Stimulated activated CD4-positive, alpha-beta T cell treated with anti-CD3 and anti-CD28 coated beads, Interleukin-1b, Interleukin-23, amount 100 ng/mL, for 48 hours (primary cell): Measurements from ENCODE around the gene ZNF492.
"Not testable (repeated sequence)": the region's sequence is repeated elsewhere in the genome, so short reads cannot be mapped to it uniquely, and the experiment has no call there.

Experiments
- DNase-seq: peaks from one replicate; pipeline ENCODE4 v3.0.0-alpha.2; 2020

The ZNF492 gene

GRCh38 chr19:22617614-22618320 is 16.4 kb upstream of the ZNF492 start:
- DNase-seq: no peak

DNA sequence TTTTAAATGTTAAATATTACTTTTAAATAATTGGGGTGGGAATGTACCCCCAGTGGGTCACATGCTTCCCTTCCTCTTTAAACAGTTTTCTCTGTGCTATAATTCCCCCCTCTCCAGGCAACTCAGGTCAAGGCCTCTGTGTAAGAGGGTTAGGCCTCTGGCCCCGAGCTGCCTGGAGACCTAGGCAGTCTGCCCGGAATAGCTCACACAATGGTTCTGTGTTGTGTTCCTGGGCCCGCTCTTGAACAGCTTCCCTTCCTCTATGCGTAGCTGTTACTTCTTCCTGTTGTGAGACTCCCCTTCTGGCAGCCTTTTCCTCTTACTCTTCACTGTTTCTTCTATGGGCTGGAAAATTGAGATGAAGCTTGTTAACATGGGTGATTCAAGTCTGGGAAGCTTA is 14.8 kb upstream of the ZNF492 start:
- no peak for DNase-seq

DNA sequence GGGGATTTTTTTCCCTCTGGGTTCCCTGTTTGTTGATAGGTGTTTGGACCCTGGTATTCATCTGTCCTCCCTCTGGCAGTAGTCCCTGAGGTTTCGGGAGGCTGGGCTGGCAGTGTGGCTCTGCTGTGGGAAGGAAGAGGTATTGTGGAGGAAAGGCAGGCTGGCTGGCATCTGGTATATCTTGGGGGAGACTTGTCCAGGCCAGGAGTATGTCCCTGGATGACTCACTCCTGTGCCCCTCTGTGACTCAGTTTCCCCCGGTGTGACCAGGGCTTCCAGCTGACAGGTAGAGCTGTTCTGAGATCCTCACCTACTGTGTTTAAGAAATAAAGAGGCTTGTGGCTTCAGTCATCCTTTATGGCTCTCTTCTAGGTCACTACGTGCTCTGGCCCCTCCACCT is 14.2 kb upstream of the ZNF492 start:
- no peak for DNase-seq

GRCh38 chr19:22620401-22620800 is 13.7 kb upstream of the ZNF492 start:
- no peak for DNase-seq

GRCh38 chr19:22620912-22621311 is 13.2 kb upstream of the ZNF492 start:
- DNase-seq: no peak

- DNase-seq: no peak
These were observed 12.1 kb upstream of the ZNF492 start for GRCh38 chr19:22622020-22622419.

- no peak for DNase-seq
These were observed 11.0 kb upstream of the ZNF492 start for GRCh38 chr19:22622901-22623840.

- DNase-seq: no peak
These were observed 10.3 kb upstream of the ZNF492 start for GRCh38 chr19:22623841-22624221.

GRCh38 chr19:22625266-22626035 is 8.7 kb upstream of the ZNF492 start:
- no peak for DNase-seq

- DNase-seq: no peak
These were observed 6.6 kb upstream of the ZNF492 start for GRCh38 chr19:22627526-22627925.

DNA sequence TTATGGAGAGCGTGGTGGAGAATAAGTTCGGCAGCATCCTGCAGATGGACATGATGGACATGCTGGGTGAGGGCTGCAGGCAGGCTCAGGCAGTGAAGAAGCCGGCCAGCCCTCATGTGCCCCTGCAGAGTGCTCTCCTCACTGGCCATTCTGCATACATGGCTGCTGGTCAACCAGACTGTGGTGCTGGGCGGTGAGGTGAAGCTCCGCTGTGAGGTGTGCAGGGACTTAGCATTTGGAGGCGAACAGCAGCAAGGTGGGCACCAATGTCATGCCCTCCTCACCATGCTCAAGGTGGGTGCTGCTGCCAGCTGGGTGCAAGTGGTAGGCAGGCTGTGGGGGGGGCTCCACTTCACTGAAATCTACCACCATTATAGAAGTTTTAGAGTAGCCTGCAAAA is 5.7 kb upstream of the ZNF492 start:
- DNase-seq: no peak

GRCh38 chr19:22634450-22634827 is 315 bp downstream of the ZNF492 start:
- no peak for DNase-seq

DNA sequence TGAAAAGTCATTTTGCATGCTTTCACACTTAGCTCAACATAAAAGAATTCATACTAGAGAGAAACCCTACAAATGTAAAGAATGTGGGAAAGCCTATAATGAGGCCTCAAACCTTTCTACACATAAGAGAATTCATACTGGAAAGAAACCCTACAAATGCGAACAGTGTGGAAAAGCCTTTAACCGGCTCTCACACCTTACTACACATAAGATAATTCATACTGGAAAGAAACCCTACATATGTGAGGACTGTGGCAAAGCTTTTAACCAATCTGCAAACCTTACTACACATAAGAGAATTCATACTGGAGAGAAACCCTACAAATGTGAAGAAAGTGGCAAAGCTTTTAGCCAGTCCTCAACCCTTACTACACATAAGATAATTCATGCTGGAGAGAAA is 51.4 kb downstream of the ZNF492 start:
- not testable (repeated sequence) for DNase-seq

GRCh38 chr19:22702661-22703060 is 68.5 kb downstream of the ZNF492 start:
- not testable (repeated sequence) for DNase-seq

DNA sequence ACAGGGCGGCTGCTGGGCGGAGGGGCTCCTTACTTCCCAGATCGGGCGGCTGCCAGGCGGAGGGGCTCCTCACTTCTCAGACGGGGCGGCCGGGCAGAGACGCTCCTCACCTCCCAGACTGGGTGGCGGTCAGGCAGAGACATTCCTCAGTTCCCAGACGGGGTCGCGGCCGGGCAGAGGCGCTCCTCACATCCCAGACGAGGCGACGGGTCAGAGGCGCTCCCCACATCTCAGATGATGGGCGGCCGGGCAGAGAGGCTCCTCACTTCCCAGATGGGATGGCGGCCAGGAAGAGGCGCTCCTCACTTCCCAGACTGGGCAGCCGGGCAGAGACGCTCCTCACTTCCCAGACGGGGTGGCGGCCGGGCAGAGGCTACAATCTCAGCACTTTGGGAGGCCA is 69.0 kb downstream of the ZNF492 start:
- DNase-seq: not testable (repeated sequence)

GRCh38 chr19:22708983-22709382 is 74.9 kb downstream of the ZNF492 start:
- DNase-seq: no peak
